Measurements from ENCODE around the gene YTHDF2.
"Not testable (repeated sequence)": the region's sequence is repeated elsewhere in the genome, so short reads cannot be mapped to it uniquely, and the experiment has no call there.

The YTHDF2 gene

GRCh38 chr1:28761189-28761588, 24.4 kb downstream of the YTHDF2 start:
- no peak for DNase-seq

GRCh38 chr1:28766532-28767183, 29.9 kb downstream of the YTHDF2 start:
- DNase-seq = no peak

- no peak for DNase-seq
Observed at GRCh38 chr1:28770601-28771165, 33.9 kb downstream of the YTHDF2 start.

GRCh38 chr1:28771921-28772320, 35.2 kb downstream of the YTHDF2 start:
- DNase-seq = not testable (repeated sequence)

- DNase-seq = no peak
Observed at GRCh38 chr1:28773105-28773504, 36.4 kb downstream of the YTHDF2 start.

- DNase-seq = no peak
Observed at GRCh38 chr1:28775121-28775942, 38.6 kb downstream of the YTHDF2 start.

GRCh38 chr1:28776341-28776740, 39.6 kb downstream of the YTHDF2 start:
- no peak for DNase-seq

GRCh38 chr1:28778021-28778420, 41.3 kb downstream of the YTHDF2 start:
- no peak for DNase-seq

- no peak for DNase-seq
Observed at GRCh38 chr1:28779751-28780408, 43.1 kb downstream of the YTHDF2 start.

GRCh38 chr1:28781305-28781704, 44.6 kb downstream of the YTHDF2 start:
- no peak for DNase-seq

- no peak for DNase-seq
Observed at GRCh38 chr1:28782011-28782410, 45.3 kb downstream of the YTHDF2 start.

GRCh38 chr1:28783363-28783762, 46.6 kb downstream of the YTHDF2 start:
- DNase-seq = no peak

- no peak for DNase-seq
Observed at GRCh38 chr1:28789412-28789811, 52.7 kb downstream of the YTHDF2 start.

- no peak for DNase-seq
Observed at GRCh38 chr1:28789816-28790215, 53.1 kb downstream of the YTHDF2 start.

- no peak for DNase-seq
Observed at GRCh38 chr1:28790377-28791035, 53.8 kb downstream of the YTHDF2 start.

GRCh38 chr1:28791929-28792328, 55.2 kb downstream of the YTHDF2 start:
- DNase-seq = not testable (repeated sequence)

GRCh38 chr1:28792644-28793121, 55.9 kb downstream of the YTHDF2 start:
- DNase-seq = no peak

GRCh38 chr1:28794582-28794981, 57.8 kb downstream of the YTHDF2 start:
- DNase-seq = not testable (repeated sequence)

GRCh38 chr1:28796352-28797211, 59.8 kb downstream of the YTHDF2 start:
- DNase-seq = no peak

- DNase-seq = no peak
Observed at GRCh38 chr1:28800324-28800723, 63.6 kb downstream of the YTHDF2 start.

- DNase-seq = no peak
Observed at GRCh38 chr1:28801461-28801860, 64.7 kb downstream of the YTHDF2 start.

- no peak for DNase-seq
Observed at GRCh38 chr1:28803051-28803450, 66.3 kb downstream of the YTHDF2 start.
